Measurements from ENCODE around the gene TSPEAR.

The TSPEAR gene

DNA sequence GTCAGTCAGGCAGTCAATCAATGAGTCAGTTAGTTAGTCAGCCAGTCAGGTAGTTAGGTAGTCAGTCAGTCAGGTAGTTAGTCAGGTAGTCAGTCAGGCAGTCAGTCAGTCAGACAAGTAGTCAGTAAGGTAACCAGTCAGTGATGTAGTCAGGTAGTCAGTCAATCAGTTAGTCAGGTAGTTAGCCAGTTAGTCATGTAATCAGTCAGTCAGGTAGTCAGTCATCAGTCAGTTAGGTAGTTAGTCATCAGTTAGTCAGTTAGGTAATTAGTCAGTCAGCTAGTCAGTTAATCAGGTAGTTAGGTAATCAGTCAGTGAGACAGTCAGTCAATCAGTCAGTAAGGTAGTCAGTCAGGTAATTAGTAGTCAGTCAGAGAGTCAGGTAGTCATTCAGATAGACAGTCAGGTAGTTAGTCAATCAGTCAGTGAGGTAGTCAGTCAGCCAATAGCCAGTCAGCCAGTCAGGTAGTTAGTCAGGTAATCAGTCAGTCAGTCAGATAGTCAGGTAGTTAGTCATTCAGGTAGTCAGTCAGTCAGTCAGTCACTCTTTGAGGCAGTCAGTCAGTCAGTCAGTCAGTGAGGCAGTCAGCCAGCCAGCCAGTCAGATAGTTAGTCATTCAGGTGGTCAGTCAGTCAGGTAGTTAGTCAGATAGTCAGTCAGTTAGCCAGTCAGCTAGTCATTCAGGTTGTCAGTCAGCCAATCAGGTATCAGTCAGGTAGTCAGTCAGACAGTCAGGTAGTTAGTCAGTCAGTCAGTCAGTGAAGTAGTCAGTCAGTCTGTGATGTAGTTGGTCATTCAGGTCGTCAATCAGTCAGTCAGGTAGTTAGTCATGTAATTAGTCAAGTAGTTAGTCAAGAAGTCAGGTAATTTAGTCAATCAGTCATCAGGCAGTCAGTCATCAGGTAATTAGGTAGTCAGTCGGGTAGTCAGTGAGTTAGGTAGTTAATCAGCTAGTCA, 186.7 kb downstream of the TSPEAR start:
- DNase-seq = no peak

DNA sequence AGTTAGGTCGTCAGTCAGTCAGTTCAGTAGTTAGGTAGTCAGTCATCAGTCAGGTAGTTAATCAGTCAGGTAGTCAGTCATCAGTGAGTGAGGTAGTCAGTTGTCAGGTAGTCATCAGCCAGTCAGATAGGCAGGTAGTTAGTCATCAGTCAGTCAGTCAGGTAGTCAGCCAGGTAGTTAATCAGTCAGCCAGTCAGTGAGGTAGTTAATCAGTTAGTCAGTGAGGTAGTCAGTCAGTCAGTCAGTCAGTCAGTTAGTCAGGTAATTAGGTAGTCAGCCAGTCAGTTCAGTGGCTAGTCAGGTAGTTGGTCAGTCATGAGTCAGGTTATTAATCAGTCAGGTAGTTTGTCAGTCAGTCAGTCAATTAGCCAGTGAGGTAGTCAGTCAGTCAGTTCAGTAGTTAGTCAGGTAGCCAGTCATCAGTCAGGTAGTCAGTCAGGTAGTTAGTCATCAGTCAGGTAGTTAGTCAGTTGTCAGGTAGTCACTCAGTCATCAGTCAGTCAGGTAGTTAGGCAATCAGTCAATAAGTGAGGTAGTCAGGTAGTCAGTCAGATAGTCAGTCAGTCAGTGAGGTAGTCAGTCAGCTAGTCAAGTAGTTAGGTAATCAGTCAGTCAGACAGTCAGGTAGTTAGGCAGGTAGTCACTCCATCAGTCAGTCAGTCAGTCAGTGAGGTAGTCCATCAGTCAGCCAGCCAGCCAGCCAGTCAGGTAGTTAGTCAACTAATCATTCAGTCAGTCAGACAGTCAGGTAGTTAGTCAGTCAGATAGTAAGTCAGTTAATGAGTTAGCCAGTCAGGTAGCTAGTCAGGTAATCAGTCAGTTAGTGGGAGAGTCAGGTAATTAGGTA, 187.6 kb downstream of the TSPEAR start:
- no peak for DNase-seq

DNA sequence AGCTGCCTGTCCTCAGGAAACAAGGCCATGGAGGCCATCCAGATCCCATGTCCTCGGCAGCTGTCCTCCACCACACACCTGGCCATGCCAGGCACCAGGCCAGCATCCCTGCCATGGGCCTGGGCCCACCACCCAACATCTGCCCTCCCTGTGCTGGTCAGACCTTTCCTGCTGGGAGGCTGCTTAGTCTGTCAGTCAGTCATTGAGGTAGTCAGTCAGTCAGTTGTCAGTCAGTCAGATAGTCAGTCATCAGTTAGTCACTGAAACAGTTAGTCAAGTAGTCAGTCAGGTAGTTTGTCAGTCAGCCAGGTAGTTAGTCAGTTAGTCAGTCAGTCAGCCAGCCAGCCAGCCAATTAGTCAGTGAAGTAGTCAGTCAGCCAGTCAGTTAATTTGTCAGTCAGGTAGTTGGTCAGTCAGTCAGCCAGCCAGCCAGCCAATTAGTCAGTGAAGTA, 188.6 kb downstream of the TSPEAR start:
- no peak for DNase-seq

GRCh38 chr21:44521928-44522752, 189.2 kb downstream of the TSPEAR start:
- DNase-seq = no peak

- no peak for DNase-seq
These were observed 190.0 kb downstream of the TSPEAR start for GRCh38 chr21:44521301-44521927.

DNA sequence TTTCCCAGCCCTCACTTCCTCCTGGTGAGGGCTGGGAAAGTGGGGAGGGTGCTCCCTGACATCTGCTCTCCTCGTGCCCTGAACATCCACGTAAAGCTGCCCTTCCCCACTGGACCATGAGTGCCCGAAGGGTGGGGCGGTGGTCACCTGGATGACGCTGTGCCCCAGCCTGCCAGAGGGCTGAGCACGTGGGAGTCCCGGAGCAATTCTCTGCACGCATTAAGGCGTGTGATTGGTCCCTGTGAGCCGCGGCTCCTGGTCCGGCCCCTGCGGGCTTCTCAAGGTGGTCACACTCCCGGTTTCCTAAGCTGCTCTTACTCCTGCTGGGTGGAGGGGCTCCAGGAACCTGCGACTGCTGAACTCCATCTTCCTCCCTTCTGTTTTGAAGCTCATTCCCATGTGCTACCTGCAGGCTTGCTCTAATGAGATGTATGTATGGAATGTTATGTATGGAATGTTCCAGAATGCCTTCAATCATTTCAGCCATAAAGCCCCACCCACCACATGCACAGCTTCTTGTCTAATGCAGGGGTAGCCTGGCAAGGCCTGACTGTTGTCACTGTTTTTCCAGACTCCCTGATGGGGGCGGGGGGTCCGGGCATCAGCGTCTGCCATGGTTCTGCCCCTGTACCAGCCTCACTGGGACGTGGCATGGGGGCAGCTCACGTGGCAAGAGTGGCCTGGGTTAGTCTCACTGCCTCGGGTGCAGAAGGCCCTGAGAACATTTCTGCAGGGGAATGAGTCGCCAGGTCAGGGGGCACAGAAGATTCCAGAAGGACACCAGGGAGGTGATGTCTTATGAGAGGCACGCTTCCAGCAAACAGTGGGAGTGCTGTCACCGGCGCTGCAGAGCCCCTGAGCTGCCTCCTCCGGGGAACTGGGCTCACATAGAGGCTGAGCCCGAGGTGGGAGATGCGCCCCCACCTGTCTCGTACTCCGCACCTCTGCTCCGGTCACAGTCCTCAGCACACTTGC, 190.8 kb downstream of the TSPEAR start:
- no peak for DNase-seq

DNA sequence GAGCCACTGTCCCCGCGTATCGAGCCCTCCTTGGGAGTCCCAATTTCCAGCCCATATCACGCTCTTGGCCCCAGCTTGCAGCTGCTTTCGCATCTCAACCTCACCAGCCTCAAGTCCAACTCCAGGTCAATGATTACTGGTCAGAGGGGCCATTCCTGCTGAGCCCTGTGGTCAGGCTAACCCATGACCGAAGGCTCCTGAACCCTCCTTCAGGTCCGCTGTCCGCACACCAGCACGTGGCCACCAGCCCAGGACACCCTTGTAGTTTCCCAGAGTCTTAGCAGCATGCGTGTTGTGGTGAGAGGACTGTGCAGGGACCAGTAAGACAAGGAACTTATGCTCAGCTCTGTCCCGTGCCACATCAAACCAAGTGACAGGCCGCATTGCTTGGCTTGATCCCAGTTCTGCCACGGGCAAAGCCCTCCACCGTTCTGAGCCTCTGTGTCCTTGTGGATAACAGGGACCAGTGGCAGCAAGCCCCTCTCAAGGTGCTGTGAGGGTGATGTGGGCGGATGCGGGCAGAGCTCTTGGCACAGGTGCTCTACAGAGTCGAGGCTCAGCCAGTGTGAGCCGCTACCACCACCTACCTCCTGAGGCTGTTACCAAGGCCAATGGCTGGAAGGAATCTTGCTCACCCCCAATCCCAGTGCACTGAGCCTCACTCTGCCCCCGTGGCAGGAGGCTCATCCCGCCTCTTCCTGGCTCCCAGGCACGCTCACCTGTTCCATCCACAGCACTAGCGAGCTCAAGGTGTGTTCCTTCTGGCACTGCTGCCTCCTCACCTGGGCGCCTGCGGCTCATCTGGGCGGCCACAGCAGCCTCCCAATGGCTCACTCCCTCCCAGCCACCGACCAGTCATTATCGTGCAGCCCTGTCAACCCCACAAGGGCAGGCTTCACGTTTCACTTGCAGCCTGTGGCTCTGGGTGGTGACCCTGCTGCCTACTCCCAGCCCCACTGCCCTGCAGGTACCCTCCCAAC, 191.7 kb downstream of the TSPEAR start:
- no peak for DNase-seq

DNA sequence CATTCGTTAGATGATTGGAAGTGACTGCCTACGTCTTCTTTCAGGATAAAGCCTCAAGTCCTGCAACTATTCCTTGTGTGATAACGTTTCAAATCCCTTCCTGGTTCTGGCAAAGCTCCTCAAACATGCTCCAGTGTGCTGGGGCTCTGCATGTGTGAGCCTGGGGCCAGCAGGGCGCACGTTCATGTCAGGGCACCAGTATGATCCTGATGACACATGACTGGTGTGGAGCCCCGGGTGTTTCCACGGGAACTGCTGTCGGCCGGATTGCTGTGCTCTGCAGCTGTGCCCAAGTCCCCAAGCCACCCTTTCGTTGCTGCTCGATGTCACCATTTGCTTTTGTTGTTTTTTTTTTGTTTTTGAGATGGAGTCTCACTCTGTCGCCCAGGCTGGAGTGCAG, 192.7 kb downstream of the TSPEAR start:
- DNase-seq = no peak

DNA sequence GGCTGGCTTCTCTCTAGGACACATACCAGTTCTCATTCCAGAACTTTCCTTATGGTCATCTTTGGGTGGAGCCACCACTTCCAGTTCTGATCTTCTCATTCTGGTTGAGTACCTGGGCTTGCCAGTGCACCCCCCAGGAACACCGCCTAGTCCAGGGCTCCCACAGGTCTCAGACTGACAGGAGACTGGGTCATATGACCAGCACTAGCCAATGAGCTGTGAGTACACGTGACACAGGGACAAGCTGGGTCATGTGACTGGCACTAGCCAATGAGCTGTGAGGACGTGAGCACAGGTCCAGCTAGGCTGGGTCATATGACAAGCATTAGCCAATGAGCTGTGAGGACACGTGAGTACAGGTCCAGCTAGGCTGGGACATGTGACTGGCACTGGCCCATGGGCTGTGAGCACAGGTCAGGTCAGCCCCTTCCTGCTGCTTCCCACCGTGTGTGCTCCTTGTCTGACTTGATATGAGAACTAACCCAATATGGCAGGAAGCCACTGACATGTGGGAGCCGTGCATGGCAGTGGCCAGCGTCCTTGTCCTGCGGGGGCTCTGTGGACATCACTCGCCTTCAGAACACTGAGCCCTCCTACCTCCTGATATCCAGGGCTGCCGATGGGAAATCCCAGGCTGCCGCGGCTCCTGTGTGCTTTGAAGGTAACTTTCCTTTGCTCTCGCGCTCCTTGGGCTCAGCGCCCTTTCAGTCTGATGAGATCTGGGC, 194.0 kb downstream of the TSPEAR start:
- DNase-seq = no peak

- no peak for DNase-seq
These were observed 194.6 kb downstream of the TSPEAR start for GRCh38 chr21:44516828-44517174.

DNA sequence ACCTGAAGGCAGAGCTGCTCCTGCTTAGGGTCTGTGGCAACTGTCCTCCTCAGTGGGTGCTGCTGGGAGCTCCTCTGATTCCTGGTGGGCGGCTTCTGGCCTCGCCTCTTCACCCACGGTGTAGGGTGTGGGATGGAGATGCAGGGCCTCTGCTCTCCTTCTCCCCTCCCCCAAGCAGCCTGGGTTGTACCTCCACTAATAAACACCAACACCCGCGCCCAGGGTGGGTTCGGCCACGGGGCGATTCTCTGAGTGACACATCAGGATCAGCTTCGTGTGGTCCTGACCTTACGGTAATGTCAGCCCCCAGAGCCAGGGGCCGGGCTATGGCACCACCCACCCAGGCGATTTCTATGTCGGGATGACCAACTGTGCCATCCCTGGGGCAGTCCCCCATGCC, 195.0 kb downstream of the TSPEAR start:
- no peak for DNase-seq

DNA sequence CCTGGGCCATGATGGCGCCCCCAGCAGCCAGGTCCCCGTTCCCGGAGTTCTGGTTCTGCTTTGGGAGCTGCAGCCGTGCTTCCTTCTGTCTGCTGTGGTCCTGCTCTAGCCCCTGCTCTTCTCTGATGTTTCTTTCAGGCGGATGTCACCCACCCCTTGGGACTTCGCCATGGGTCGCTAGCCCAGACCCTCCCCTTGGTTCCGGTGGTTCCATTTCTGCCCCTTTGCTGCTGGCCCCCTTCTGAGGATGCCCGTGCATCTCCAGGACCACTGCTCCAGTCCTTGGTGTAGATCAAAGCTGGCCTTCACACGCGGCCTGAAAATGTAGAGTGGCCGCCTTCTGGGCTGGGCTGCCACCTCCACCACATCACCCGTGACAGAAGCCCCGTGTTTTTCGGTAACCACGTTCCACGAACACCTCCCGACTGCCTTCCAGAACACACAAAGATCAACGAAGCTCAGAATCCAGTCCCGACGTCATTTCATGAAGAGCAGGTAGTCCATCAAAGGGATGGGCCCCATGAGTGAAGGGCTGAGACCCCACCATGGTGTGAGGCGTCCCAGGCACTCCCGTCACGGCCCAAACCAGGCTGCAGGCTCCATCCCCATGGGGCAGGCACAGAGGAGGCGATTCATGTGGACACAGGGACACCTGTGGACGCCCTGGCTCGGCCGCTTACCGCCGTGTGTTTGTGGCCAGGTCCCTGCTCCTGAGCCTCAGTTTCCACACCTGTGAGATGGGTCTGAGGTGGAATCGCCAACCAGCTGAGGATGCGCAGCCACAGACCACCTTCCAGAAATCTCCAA, 195.8 kb downstream of the TSPEAR start:
- no peak for DNase-seq

GRCh38 chr21:44514746-44515358, 196.5 kb downstream of the TSPEAR start:
- DNase-seq = no peak

DNA sequence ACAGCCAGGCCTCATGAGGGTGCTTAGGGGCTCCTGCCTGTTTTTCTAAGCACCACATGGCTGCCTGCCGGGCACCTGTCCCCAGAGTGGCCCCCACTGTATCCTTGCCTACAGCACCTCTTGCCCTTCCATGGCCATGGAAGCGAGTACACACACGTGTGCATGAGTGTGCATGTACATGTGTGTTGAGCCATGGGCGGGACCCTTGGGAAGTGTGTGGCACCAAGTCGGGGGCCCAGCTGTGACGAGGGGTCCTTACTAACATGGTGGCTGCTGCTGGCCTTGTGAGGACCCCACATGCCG, 197.2 kb downstream of the TSPEAR start:
- no peak for DNase-seq

- no peak for DNase-seq
These were observed 197.8 kb downstream of the TSPEAR start for GRCh38 chr21:44513389-44514217.

DNA sequence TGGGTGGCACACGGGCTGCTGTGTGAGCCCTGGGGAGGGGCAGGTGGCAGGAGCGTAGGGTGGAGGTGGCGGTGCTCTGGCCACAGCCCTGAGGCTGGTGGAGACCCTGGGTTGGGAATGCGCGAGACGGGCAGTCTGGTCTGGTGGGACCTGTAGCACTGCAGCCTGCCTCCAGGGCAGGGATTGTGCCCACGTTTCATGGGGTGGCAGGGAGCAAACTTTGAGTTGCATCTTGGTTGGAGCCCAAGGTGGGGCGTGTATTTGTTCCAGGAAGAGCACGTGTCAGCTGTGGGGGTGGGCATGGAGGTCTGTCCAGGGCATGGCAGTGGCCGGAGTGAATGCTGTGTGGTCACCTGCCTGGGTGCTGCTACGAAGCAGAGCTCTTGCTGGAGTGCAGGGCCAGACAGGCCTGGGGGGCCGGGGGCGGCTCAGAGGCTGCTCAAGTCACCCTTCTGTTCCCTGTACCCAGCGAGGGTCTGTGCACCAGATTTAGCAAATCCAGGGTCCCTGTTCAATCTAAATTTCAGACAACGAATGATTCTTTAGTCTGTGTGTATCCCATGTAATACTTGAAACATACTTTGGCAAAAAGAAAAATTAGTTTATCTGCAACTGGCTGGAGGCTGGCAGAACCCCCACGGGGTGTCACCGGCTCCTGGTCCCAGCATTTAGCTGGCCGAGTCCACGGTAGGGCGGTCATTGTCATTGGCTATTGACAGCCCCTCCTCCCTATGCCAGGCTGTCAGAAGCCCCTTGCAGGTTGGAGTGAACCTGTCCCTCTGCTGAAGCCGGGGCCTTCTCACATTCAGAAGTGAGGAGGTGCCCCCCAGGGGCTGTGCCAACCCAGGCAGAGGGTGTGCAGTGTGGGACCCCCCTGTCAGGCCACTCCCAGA, 198.6 kb downstream of the TSPEAR start:
- no peak for DNase-seq

Data from CD4-positive, alpha-beta T cell treated with Interleukin-12 subunit alpha and Interleukin-12 subunit beta, for 1 hour (primary cell).